IMR-90 (cell line): ENCODE data around the gene NFAT5. TPM values are rescaled to one million over a fixed set of nuclear protein-coding genes. Genes with fewer than 3 reads are reported as not detected.

Experiments used
- ATAC-seq: fragments of 200-7000 bp; cut with Tn5 transposase; 2 replicates; pipeline ENCODE4 v1.9.1; 2020; ENCODE audit warnings: low read depth, mild to moderate bottlenecking, moderate library complexity
- BruUV-seq: library from RNA; stranded (reverse); fragments of 400-500 nt; replicated peaks from 2 replicates; lab custom pipeline; 2021; lab: Mats Ljungman, UMichigan
- CTCF ChIA-PET: fragments of 300-600 bp; formaldehyde crosslinking; extraction: SDS; loops from one replicate; lab custom pipeline; 2021; ENCODE audit warnings: antibody characterized with exemption; lab: Yijun Ruan, JAX
- POLR2A ChIA-PET: fragments of 300-600 bp; sonication (Branson Sonifier 250); formaldehyde crosslinking; loops from one replicate; lab custom pipeline; 2022; ENCODE audit warnings: antibody characterized with exemption; ENCODE audit not compliant: unreplicated experiment; lab: Charles Lee
- DNase-seq: peaks from one replicate; pipeline ENCODE4 v3.0.0; 2013
- H2AFZ ChIP-seq: replicated peaks from 2 replicates; pipeline ENCODE3; 2013; ENCODE audit warnings: low read length, mild to moderate bottlenecking; ENCODE audit not compliant: poor library complexity
- H2AK5ac ChIP-seq: 2 replicates; pipeline ENCODE4 v1.6.1; 2013; ENCODE audit warnings: low read depth, low read length, inconsistent platforms
- H2AK9ac ChIP-seq: replicated peaks from 2 replicates; pipeline ENCODE3; 2013; ENCODE audit warnings: mild to moderate bottlenecking, low read depth, low read length, moderate library complexity; ENCODE audit not compliant: poor library complexity
- H2BK120ac ChIP-seq: 2 replicates; pipeline ENCODE4 v1.6.1; 2013; ENCODE audit warnings: low read depth, low read length, inconsistent platforms
- H2BK15ac ChIP-seq: 3 replicates; pipeline ENCODE4 v1.6.1; 2013; ENCODE audit warnings: low read depth, low read length, inconsistent platforms
- H2BK20ac ChIP-seq: 2 replicates; pipeline ENCODE4 v1.6.1; 2013; ENCODE audit warnings: low read depth, mild to moderate bottlenecking, inconsistent platforms, low read length, moderate library complexity
- H2BK5ac ChIP-seq: 2 replicates; pipeline ENCODE4 v1.6.1; 2013; ENCODE audit warnings: mild to moderate bottlenecking, low read depth, low read length, inconsistent platforms; ENCODE audit not compliant: poor library complexity, severe bottlenecking
- H3K14ac ChIP-seq: replicated peaks from 2 replicates; pipeline ENCODE4 v1.6.1; 2013; ENCODE audit warnings: low read depth, low read length, inconsistent platforms
- H3K18ac ChIP-seq: 2 replicates; pipeline ENCODE4 v1.6.1; 2013; ENCODE audit warnings: low read depth, low read length, control low read depth
- H3K23ac ChIP-seq: 2 replicates; pipeline ENCODE4 v1.6.1; 2013; ENCODE audit warnings: low read depth, low read length, inconsistent platforms
- H3K27ac ChIP-seq: 2 replicates; pipeline ENCODE4 v1.5.1; 2013; ENCODE audit warnings: mild to moderate bottlenecking, control low read depth, low read length; ENCODE audit not compliant: insufficient read depth
- H3K27me3 ChIP-seq: 2 replicates; pipeline ENCODE4 v1.6.1; 2013; ENCODE audit warnings: low read length; ENCODE audit not compliant: control insufficient read depth, insufficient read depth
- H3K36me3 ChIP-seq: 2 replicates; pipeline ENCODE4 v1.6.1; 2013; ENCODE audit warnings: low read length, mixed read lengths; ENCODE audit not compliant: control insufficient read depth, insufficient read depth
- H3K4ac ChIP-seq: 2 replicates; pipeline ENCODE4 v1.6.1; 2013; ENCODE audit warnings: low read depth, low read length, inconsistent platforms
- H3K4me1 ChIP-seq: 2 replicates; pipeline ENCODE4 v1.6.1; 2013; ENCODE audit warnings: low read length, mixed read lengths; ENCODE audit not compliant: control insufficient read depth, insufficient read depth
- H3K4me2 ChIP-seq: 2 replicates; pipeline ENCODE4 v1.6.1; 2013; ENCODE audit warnings: low read depth, mild to moderate bottlenecking, control low read depth, low read length, moderate library complexity
- H3K4me3 ChIP-seq: 2 replicates; pipeline ENCODE4 v1.5.1; 2013; ENCODE audit warnings: low read depth, mild to moderate bottlenecking, control low read depth, low read length, moderate library complexity; ENCODE audit not compliant: insufficient read depth
- H3K56ac ChIP-seq: 2 replicates; pipeline ENCODE4 v1.6.1; 2013; ENCODE audit warnings: low read length, inconsistent platforms; ENCODE audit not compliant: insufficient read depth; ENCODE audit errors: extremely low read depth
- H3K79me1 ChIP-seq, 2 experiments: 2 replicates each; pipeline ENCODE4 v1.6.1; 2013; ENCODE audit warnings: low read length in 2 of 2, inconsistent platforms in 1 of 2, low read depth in 1 of 2
- H3K9ac ChIP-seq: 2 replicates; pipeline ENCODE4 v1.6.1; 2013; ENCODE audit warnings: low read depth, low read length, control low read depth
- H3K9me1 ChIP-seq: 2 replicates; pipeline ENCODE4 v1.6.1; 2013; ENCODE audit warnings: low read length, inconsistent platforms; ENCODE audit not compliant: insufficient read depth
- H3K9me3 ChIP-seq: 2 replicates; pipeline ENCODE4 v1.6.1; 2013; ENCODE audit warnings: low read length; ENCODE audit not compliant: control insufficient read depth, insufficient read depth
- H4K20me1 ChIP-seq: 2 replicates; pipeline ENCODE4 v1.6.1; 2013; ENCODE audit warnings: low read length, inconsistent platforms; ENCODE audit not compliant: insufficient read depth
- H4K5ac ChIP-seq: 2 replicates; pipeline ENCODE4 v1.6.1; 2013; ENCODE audit warnings: mild to moderate bottlenecking, low read depth, low read length, control low read depth
- H4K8ac ChIP-seq, 2 experiments: 2 replicates each; pipeline ENCODE4 v1.6.1; 2013; ENCODE audit warnings: low read depth in 2 of 2, low read length in 2 of 2, control low read depth in 1 of 2, inconsistent platforms in 1 of 2
- H4K91ac ChIP-seq: 2 replicates; pipeline ENCODE4 v1.6.1; 2013; ENCODE audit warnings: low read depth, low read length, inconsistent platforms; ENCODE audit not compliant: insufficient read depth
- BHLHE40 ChIP-seq: fragments of 150-350 bp; IDR thresholded peaks from 2 replicates; pipeline ENCODE4 v1.6.1; 2016; ENCODE audit warnings: mild to moderate bottlenecking, low read depth, low read length
- MXI1 ChIP-seq: IDR thresholded peaks from 2 replicates; pipeline ENCODE4 v1.6.1; 2012; ENCODE audit warnings: low read depth, mild to moderate bottlenecking, low read length, moderate library complexity, borderline replicate concordance
- POLR2A ChIP-seq: IDR thresholded peaks from 2 replicates; pipeline ENCODE4 v1.6.1; 2012; ENCODE audit warnings: mild to moderate bottlenecking, low read depth, low read length
- RAD21 ChIP-seq: IDR thresholded peaks from 2 replicates; pipeline ENCODE4 v1.6.1; 2012; ENCODE audit warnings: low read length, improper control_type of control experiment
- WGBS, 2 experiments: methylation state at CpG; one replicate each; pipeline versions ENCODE4 v1.1.5 to v1.1.7; 2013; ENCODE audit warnings: missing lambda C conversion rate in 2 of 2; ENCODE audit not compliant: insufficient read length in 1 of 2; ENCODE audit errors: extremely low coverage in 2 of 2; 5-methylcytosine and 5-hydroxymethylcytosine counted together
- dilution Hi-C: fragments of 300-500 bp; cut with HindIII; formaldehyde crosslinking; loops from one replicate; pipeline ENCODE4 v1.14.3; 2018; ENCODE audit warnings: low sequenced_read_pairs; ENCODE audit not compliant: unreplicated experiment
- in situ Hi-C: fragments of 300-500 bp; cut with MboI; formaldehyde crosslinking; loops from 3 replicates; pipeline ENCODE4 v1.14.3; 2019; ENCODE audit warnings: low sequenced_read_pairs, inconsistent platforms, mixed read lengths
- intact Hi-C: fragments of 100-400 bp; cut with micrococcal nuclease; formaldehyde crosslinking; loops from 2 replicates; pipeline ENCODE4 v1.10.0; 2022
- polyA plus RNA-seq, 3 experiments: library from polyadenylated mRNA; depleted of rRNA; stranded (reverse); fragments of >200 nt; gene quantifications; 2 replicates each; pipeline ENCODE4 v1.2.3, GENCODE V29; 2012; ENCODE audit warnings: low replicate concordance in 1 of 3
- total RNA-seq: library from RNA; depleted of rRNA; stranded (reverse); fragments of >200 nt; gene quantifications from 2 replicates; pipeline ENCODE4 v1.2.3, GENCODE V29; 2012
- TF ChIP-seq, protein P1 (sequence below): fragments of 150-350 bp; IDR thresholded peaks from 2 replicates; pipeline ENCODE4 v1.6.1; 2016; ENCODE audit warnings: low read depth, mild to moderate bottlenecking, low read length, moderate library complexity, borderline replicate concordance

Gene NFAT5
- total and polyA plus RNA-seq, 2 of the 4 experiments (the other 2 are of a cell fraction): 10.9 to 20.1 TPM

DNA sequence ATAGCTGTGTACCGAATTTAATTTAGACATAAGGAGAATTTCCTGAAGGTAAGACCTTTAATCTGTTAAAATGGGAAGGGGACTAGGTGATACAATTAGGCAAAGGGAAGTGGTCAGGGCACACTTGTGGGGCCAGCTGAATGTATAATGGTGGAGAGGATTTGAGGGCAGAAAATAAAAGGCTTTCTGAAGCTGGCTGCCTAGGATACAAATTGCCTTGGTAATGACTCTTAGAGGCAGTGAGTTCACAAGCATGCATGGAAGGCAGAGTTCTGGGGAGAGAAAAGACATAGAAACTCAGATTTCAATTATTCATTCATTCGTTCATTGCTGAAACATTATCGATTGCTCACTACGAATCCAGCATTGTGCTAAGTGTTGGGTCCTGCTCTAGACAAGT is 12.4 kb upstream of the NFAT5 start:
- H3K27ac ChIP-seq: no peak overlapping the region

More for the DNA sequence above, 12.4 kb upstream of the NFAT5 start:
- Histone ChIP-seq H3K4me2 (no peak overlapping the region), H4K20me1 (no peaks in the 10 kb centered on the region), H4K8ac (no peak overlapping the region), H2BK20ac (no peak overlapping the region), H3K56ac (no peak overlapping the region), H2AK9ac (no peak overlapping the region), H3K27me3 (no peaks in the 10 kb centered on the region), H2BK15ac (no peak overlapping the region), H2BK120ac (no peak overlapping the region), H3K4me3 (no peak overlapping the region), H3K23ac (no peak overlapping the region), H2AK5ac (no peak overlapping the region), H3K14ac (no peak overlapping the region), H3K4me1 (no peaks in the 10 kb centered on the region), H3K18ac (no peak overlapping the region), H4K91ac (no peak overlapping the region), H3K4ac (no peak overlapping the region), H3K36me3 (no peaks in the 10 kb centered on the region), H2AFZ (no peak overlapping the region), H3K9me1 (no peaks in the 10 kb centered on the region), H3K9me3 (no peaks in the 10 kb centered on the region), H2BK5ac (no peak overlapping the region), H3K79me1 (no peaks in the 10 kb centered on the region), H3K9ac (no peak overlapping the region), H4K5ac (no peak overlapping the region)
- ATAC-seq: no peak
- dilution Hi-C loops (no loop called here), intact Hi-C loops (no loop called here), in situ Hi-C loops (no loop called here)
- no peak for DNase-seq
- TF ChIP-seq MXI1 (no peak), BHLHE40 (no peak), RAD21 (no peak), POLR2A (no peak)
- TF ChIP-seq, protein P1, sequence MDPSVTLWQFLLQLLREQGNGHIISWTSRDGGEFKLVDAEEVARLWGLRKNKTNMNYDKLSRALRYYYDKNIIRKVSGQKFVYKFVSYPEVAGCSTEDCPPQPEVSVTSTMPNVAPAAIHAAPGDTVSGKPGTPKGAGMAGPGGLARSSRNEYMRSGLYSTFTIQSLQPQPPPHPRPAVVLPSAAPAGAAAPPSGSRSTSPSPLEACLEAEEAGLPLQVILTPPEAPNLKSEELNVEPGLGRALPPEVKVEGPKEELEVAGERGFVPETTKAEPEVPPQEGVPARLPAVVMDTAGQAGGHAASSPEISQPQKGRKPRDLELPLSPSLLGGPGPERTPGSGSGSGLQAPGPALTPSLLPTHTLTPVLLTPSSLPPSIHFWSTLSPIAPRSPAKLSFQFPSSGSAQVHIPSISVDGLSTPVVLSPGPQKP: no peak
- CTCF ChIA-PET: no interaction called here
- POLR2A ChIA-PET: no interaction called here
- BruUV-seq: no TSS peak
- WGBS, 2 experiments: no CpG with 5 or more reads among the region's 4 CpGs
